Central memory CD8-positive, alpha-beta T cell (primary cell): Measurements from ENCODE around the gene NFKBIB.

Experiments used
- ATAC-seq: fragments of 150-1000 bp; cut with Tn5 transposase; replicated peaks from 2 replicates; pipeline ENCODE4 v1.10.0; 2022; ENCODE audit warnings: mild to moderate bottlenecking, moderate FRiP score, moderate number of reproducible peaks; ENCODE audit not compliant: poor library complexity, severe bottlenecking; ENCODE audit errors: extremely low read depth
- DNase-seq, 2 donors: peaks; one replicate each; pipeline ENCODE4 v3.0.0; 2021; ENCODE audit warnings: low spot score in 2 of 2
- H3K27ac Mint-ChIP-seq: one replicate; pipeline ENCODE4 v1.8.0; 2022; ENCODE audit warnings: low read depth, mild to moderate bottlenecking, moderate library complexity, mixed read lengths
- H3K27me3 Mint-ChIP-seq: one replicate; pipeline ENCODE4 v1.8.0; 2022; ENCODE audit warnings: mixed read lengths
- H3K36me3 Mint-ChIP-seq: one replicate; pipeline ENCODE4 v1.8.0; 2022; ENCODE audit warnings: mild to moderate bottlenecking, moderate library complexity, mixed read lengths; ENCODE audit not compliant: insufficient read depth
- H3K4me1 Mint-ChIP-seq: one replicate; pipeline ENCODE4 v1.8.0; 2022; ENCODE audit warnings: mixed read lengths
- H3K4me3 Mint-ChIP-seq: one replicate; pipeline ENCODE4 v1.8.0; 2022; ENCODE audit warnings: mild to moderate bottlenecking, moderate library complexity, mixed read lengths
- H3K9me3 Mint-ChIP-seq: one replicate; pipeline ENCODE4 v1.8.0; 2022; ENCODE audit warnings: mixed read lengths

NFKBIB gene

GRCh38 chr19:38915329-38916321 is 15.9 kb downstream of the NFKBIB start:
- H3K9me3 Mint-ChIP-seq, result no peaks in the 10 kb centered on the region
- no peaks in the 10 kb centered on the region for H3K36me3 Mint-ChIP-seq
- ATAC-seq, result no peak

GRCh38 chr19:38917516-38917915 is 17.7 kb downstream of the NFKBIB start:
- Mint-ChIP-seq H3K27me3 (no peaks in the 10 kb centered on the region), H3K36me3 (no peaks in the 10 kb centered on the region), H3K4me1 (no peaks in the 10 kb centered on the region), H3K9me3 (no peaks in the 10 kb centered on the region), H3K27ac (no peak overlapping the region), H3K4me3 (no peak overlapping the region)
- ATAC-seq, result no peak
- DNase-seq, result no peak

More at GRCh38 chr19:38915329-38916321, 15.9 kb downstream of the NFKBIB start:
- Mint-ChIP-seq H3K4me1 (peaks cover 3% of the 10 kb centered on the region), H3K27ac (no peak overlapping the region), H3K27me3 (no peaks in the 10 kb centered on the region), H3K4me3 (no peak overlapping the region)
- no peak for DNase-seq

GRCh38 chr19:38917921-38918491 is 18.2 kb downstream of the NFKBIB start:
- no peak for DNase-seq
- no peak overlapping the region for H3K4me3 Mint-ChIP-seq
- no peaks in the 10 kb centered on the region for H3K4me1 Mint-ChIP-seq
- H3K27me3 Mint-ChIP-seq, result no peaks in the 10 kb centered on the region
- H3K27ac Mint-ChIP-seq, result no peak overlapping the region
- H3K36me3 Mint-ChIP-seq, result no peaks in the 10 kb centered on the region
- no peak for ATAC-seq
- no peaks in the 10 kb centered on the region for H3K9me3 Mint-ChIP-seq

GRCh38 chr19:38918526-38918925 is 18.8 kb downstream of the NFKBIB start:
- Mint-ChIP-seq H3K36me3 (no peaks in the 10 kb centered on the region), H3K4me1 (no peaks in the 10 kb centered on the region), H3K9me3 (no peaks in the 10 kb centered on the region), H3K4me3 (no peak overlapping the region), H3K27me3 (no peaks in the 10 kb centered on the region), H3K27ac (no peak overlapping the region)
- ATAC-seq (no peak), DNase-seq (no peak)

GRCh38 chr19:38919837-38920601 is 20.2 kb downstream of the NFKBIB start:
- H3K9me3 Mint-ChIP-seq, result no peaks in the 10 kb centered on the region
- ATAC-seq (no peak), DNase-seq (no peak)
- H3K4me1 Mint-ChIP-seq, result no peaks in the 10 kb centered on the region
- no peak overlapping the region for H3K4me3 Mint-ChIP-seq
- no peak overlapping the region for H3K27ac Mint-ChIP-seq
- peaks cover 2% of the 10 kb centered on the region for H3K36me3 Mint-ChIP-seq
- no peaks in the 10 kb centered on the region for H3K27me3 Mint-ChIP-seq

- peaks cover 4% of the 10 kb centered on the region for H3K36me3 Mint-ChIP-seq
- no peaks in the 10 kb centered on the region for H3K9me3 Mint-ChIP-seq
- no peak for ATAC-seq
- no peaks in the 10 kb centered on the region for H3K4me1 Mint-ChIP-seq
- H3K27me3 Mint-ChIP-seq, result no peaks in the 10 kb centered on the region
- no peak overlapping the region for H3K27ac Mint-ChIP-seq
- H3K4me3 Mint-ChIP-seq, result no peak overlapping the region
- DNase-seq, result no peak
These were observed 21.0 kb downstream of the NFKBIB start for GRCh38 chr19:38920602-38921419.

- ATAC-seq (no peak), DNase-seq (no peak)
- Mint-ChIP-seq H3K27ac (no peak overlapping the region), H3K36me3 (peaks cover 4% of the 10 kb centered on the region), H3K27me3 (no peaks in the 10 kb centered on the region), H3K9me3 (no peaks in the 10 kb centered on the region), H3K4me3 (no peak overlapping the region), H3K4me1 (peaks cover 6% of the 10 kb centered on the region)
These were observed 21.9 kb downstream of the NFKBIB start for GRCh38 chr19:38921420-38922274.

- no peaks in the 10 kb centered on the region for H3K9me3 Mint-ChIP-seq
- peaks cover 6% of the 10 kb centered on the region for H3K4me1 Mint-ChIP-seq
- ATAC-seq (no peak), DNase-seq (no peak)
- H3K27ac Mint-ChIP-seq, result no peak overlapping the region
- H3K4me3 Mint-ChIP-seq, result no peak overlapping the region
- H3K27me3 Mint-ChIP-seq, result no peaks in the 10 kb centered on the region
- H3K36me3 Mint-ChIP-seq, result peaks cover 4% of the 10 kb centered on the region
These were observed 22.7 kb downstream of the NFKBIB start for GRCh38 chr19:38922482-38922881.

- ATAC-seq (peak; percentile 91), DNase-seq (peak in 1 of 2 donors; percentile 72)
- Mint-ChIP-seq H3K4me1 (peaks cover 21% of the 10 kb centered on the region), H3K9me3 (no peaks in the 10 kb centered on the region), H3K27ac (peak overlapping the region; percentile 72), H3K4me3 (no peak overlapping the region), H3K36me3 (peaks cover 6% of the 10 kb centered on the region), H3K27me3 (no peaks in the 10 kb centered on the region)
These were observed 24.6 kb downstream of the NFKBIB start for GRCh38 chr19:38924388-38924787.

- no peaks in the 10 kb centered on the region for H3K27me3 Mint-ChIP-seq
- H3K9me3 Mint-ChIP-seq, result no peaks in the 10 kb centered on the region
- peak overlapping the region; percentile 39 for H3K4me3 Mint-ChIP-seq
- ATAC-seq, result peak; percentile 16
- H3K4me1 Mint-ChIP-seq, result peaks cover 52% of the 10 kb centered on the region
- peaks cover 17% of the 10 kb centered on the region for H3K36me3 Mint-ChIP-seq
- no peak for DNase-seq
- H3K27ac Mint-ChIP-seq, result peak overlapping the region; percentile 76
These were observed 28.7 kb downstream of the NFKBIB start for GRCh38 chr19:38928391-38929001.
